ENCODE data around the gene NEK7.
A peak's percentile ranks its signal among the peaks of the same experiment; 100 is the strongest.
"Not testable (repeated sequence)": the region's sequence is repeated elsewhere in the genome, so short reads cannot be mapped to it uniquely, and the experiment has no call there.

NEK7 gene

GRCh38 chr1:198173832-198174231 is 17.0 kb downstream of the NEK7 start:
- DNase-seq: no peak

- no peak for DNase-seq
Observed at GRCh38 chr1:198174297-198174696, 17.5 kb downstream of the NEK7 start.

GRCh38 chr1:198175423-198176170 is 18.8 kb downstream of the NEK7 start:
- no peak for DNase-seq

- DNase-seq: no peak
Observed at GRCh38 chr1:198176179-198176578, 19.4 kb downstream of the NEK7 start.

GRCh38 chr1:198177546-198177945 is 20.7 kb downstream of the NEK7 start:
- DNase-seq: no peak

GRCh38 chr1:198178615-198179014 is 21.8 kb downstream of the NEK7 start:
- DNase-seq: no peak

- no peak for DNase-seq
Observed at GRCh38 chr1:198179556-198179981, 22.8 kb downstream of the NEK7 start.

- DNase-seq: no peak
Observed at GRCh38 chr1:198183605-198184004, 26.8 kb downstream of the NEK7 start.

- no peak for DNase-seq
Observed at GRCh38 chr1:198184516-198184915, 27.7 kb downstream of the NEK7 start.

GRCh38 chr1:198185146-198185545 is 28.3 kb downstream of the NEK7 start:
- no peak for DNase-seq

GRCh38 chr1:198185759-198186158 is 29.0 kb downstream of the NEK7 start:
- no peak for DNase-seq

- no peak for DNase-seq
Observed at GRCh38 chr1:198186916-198187580, 30.2 kb downstream of the NEK7 start.

- peak; percentile 37 for DNase-seq
Observed at GRCh38 chr1:198187973-198188588, 31.3 kb downstream of the NEK7 start.

- no peak for DNase-seq
Observed at GRCh38 chr1:198191117-198191516, 34.3 kb downstream of the NEK7 start.

GRCh38 chr1:198193871-198194270 is 37.1 kb downstream of the NEK7 start:
- DNase-seq: not testable (repeated sequence)

- DNase-seq: no peak
Observed at GRCh38 chr1:198196630-198197029, 39.8 kb downstream of the NEK7 start.

GRCh38 chr1:198197285-198197684 is 40.5 kb downstream of the NEK7 start:
- no peak for DNase-seq

GRCh38 chr1:198199105-198199504 is 42.3 kb downstream of the NEK7 start:
- no peak for DNase-seq

- no peak for DNase-seq
Observed at GRCh38 chr1:198201956-198202784, 45.4 kb downstream of the NEK7 start.

GRCh38 chr1:198203434-198203833 is 46.6 kb downstream of the NEK7 start:
- no peak for DNase-seq

GRCh38 chr1:198205016-198205684 is 48.4 kb downstream of the NEK7 start:
- no peak for DNase-seq

- no peak for DNase-seq
Observed at GRCh38 chr1:198206292-198206691, 49.5 kb downstream of the NEK7 start.

GRCh38 chr1:198211696-198212095 is 54.9 kb downstream of the NEK7 start:
- DNase-seq: no peak
